Spleen (tissue), 11 donors: Measurements from ENCODE around the gene TWIST1. TPM values are rescaled to one million over a fixed set of nuclear protein-coding genes. Genes with fewer than 3 reads are reported as not detected.

ENCODE experiments used
- DNase-seq: peaks from one replicate; pipeline ENCODE4 v3.0.0-alpha.2; 2020
- H3K27ac ChIP-seq, 8 donors: fragments of 200-600 bp; sonication (generic) in 7 of 8; 1 replicate in 4 of 8; 2 replicates in 4 of 8; pipeline versions ENCODE4 v1.5.0 to v1.8.0; 2016 to 2021; ENCODE audit warnings: inconsistent platforms in 4 of 8, mild to moderate bottlenecking in 4 of 8, moderate library complexity in 1 of 8
- H3K27me3 ChIP-seq, 7 donors: fragments of 200-600 bp; sonication (generic) in 6 of 7; replicated peaks in 1 of 7; 1 replicate in 4 of 7; 2 replicates in 3 of 7; pipeline versions ENCODE4 v1.5.0 to v1.8.0; 2016 to 2021; ENCODE audit warnings: inconsistent platforms in 3 of 7, mild to moderate bottlenecking in 1 of 7
- H3K36me3 ChIP-seq, 6 donors: fragments of 200-600 bp; sonication (generic) in 5 of 6; 1 replicate in 4 of 6; 2 replicates in 2 of 6; pipeline versions ENCODE4 v1.5.0 to v1.8.0; 2016 to 2021; ENCODE audit warnings: inconsistent platforms in 2 of 6
- H3K4me1 ChIP-seq, 6 donors: fragments of 200-600 bp; sonication (generic) in 5 of 6; 1 replicate in 3 of 6; 2 replicates in 3 of 6; pipeline versions ENCODE4 v1.5.0 to v1.8.0; 2016 to 2021; ENCODE audit warnings: inconsistent platforms in 3 of 6
- H3K4me3 ChIP-seq, 8 donors: fragments of 200-600 bp; sonication (generic) in 7 of 8; 1 replicate in 4 of 8; 2 replicates in 4 of 8; pipeline versions ENCODE4 v1.5.0 to v1.8.0; 2016 to 2021; ENCODE audit warnings: inconsistent platforms in 4 of 8, mild to moderate bottlenecking in 4 of 8, moderate library complexity in 2 of 8
- H3K9me3 ChIP-seq, 8 donors: fragments of 200-600 bp; sonication (generic) in 7 of 8; 1 replicate in 4 of 8; 2 replicates in 4 of 8; pipeline versions ENCODE4 v1.5.0 to v1.8.0; 2016 to 2021; ENCODE audit warnings: inconsistent platforms in 4 of 8
- POLR2A ChIP-seq, 3 donors: fragments of 450-650 bp; IDR thresholded peaks; one replicate each; pipeline ENCODE4 v1.5.1; 2017; ENCODE audit warnings: antibody characterized with exemption in 3 of 3, mild to moderate bottlenecking in 1 of 3
- POLR2AphosphoS5 ChIP-seq, 3 donors: sonication (generic); formaldehyde crosslinking; IDR thresholded peaks; one replicate each; pipeline ENCODE4 v1.5.1; 2017; ENCODE audit warnings: antibody characterized with exemption in 3 of 3
- WGBS, 5 donors: extraction: QIAGEN DNeasy Blood & Tissue Kit in 3 of 5; methylation state at CpG; one replicate each; pipeline versions ENCODE4 v1.1.5 to v1.1.7; 2013 to 2018; 5-methylcytosine and 5-hydroxymethylcytosine counted together
- intact Hi-C: fragments of 100-400 bp; cut with DNase I; formaldehyde crosslinking; loops from one replicate; pipeline ENCODE4 v1.15.0; 2023; ENCODE audit warnings: low total_unique reads
- polyA plus RNA-seq, 3 donors: library from polyadenylated mRNA; stranded (reverse); fragments of 200-250 nt; gene quantifications; one replicate each; pipeline ENCODE4 v1.2.1, GENCODE V29; 2013
- total RNA-seq, 7 donors: library from RNA; depleted of rRNA in 3 of 7; stranded (reverse); fragments of >200 nt in 3 of 7; fragmentation: NEBNext Ultra II Directional in 4 of 7; extraction: Animal tissue kit (Norgen Biotek cat#: 25700) in 4 of 7; gene quantifications; one replicate each; pipeline versions ENCODE4 v1.1.0 to v1.2.1, GENCODE V29; 2016 to 2021
- TF ChIP-seq, protein P1 (sequence below), 11 experiments: fragments of 200-600 bp in 7 of 11; fragments of 450-650 bp in 4 of 11; sonication (generic) in 4 of 11; IDR thresholded peaks in 8 of 11; conservative IDR thresholded peaks in 3 of 11; 1 replicate in 7 of 11; 2 replicates in 4 of 11; pipeline versions ENCODE4 v1.4.0 to v1.8.0; 2016 to 2021; ENCODE audit warnings: antibody characterized with exemption in 11 of 11, inconsistent platforms in 4 of 11, mild to moderate bottlenecking in 1 of 11
- donor health status: healthy with polysubstance abuse.
- donor health status: DM: no; HTN: no; CAD: no; lungs with moderate emphysema.
- donor health status: DM: no; HTN: no; CAD: no.
- donor health status: Bipolar disorder and iron deficiency.
- donor health status: healthy.
- donor health status: DM: no; HTN: no; CAD: no.
- donor health status: DM: yes; HTN: yes; CAD: no.

The TWIST1 gene
- total and polyA plus RNA-seq, 10 donors: 0.33 TPM; not detected in 9

DNA sequence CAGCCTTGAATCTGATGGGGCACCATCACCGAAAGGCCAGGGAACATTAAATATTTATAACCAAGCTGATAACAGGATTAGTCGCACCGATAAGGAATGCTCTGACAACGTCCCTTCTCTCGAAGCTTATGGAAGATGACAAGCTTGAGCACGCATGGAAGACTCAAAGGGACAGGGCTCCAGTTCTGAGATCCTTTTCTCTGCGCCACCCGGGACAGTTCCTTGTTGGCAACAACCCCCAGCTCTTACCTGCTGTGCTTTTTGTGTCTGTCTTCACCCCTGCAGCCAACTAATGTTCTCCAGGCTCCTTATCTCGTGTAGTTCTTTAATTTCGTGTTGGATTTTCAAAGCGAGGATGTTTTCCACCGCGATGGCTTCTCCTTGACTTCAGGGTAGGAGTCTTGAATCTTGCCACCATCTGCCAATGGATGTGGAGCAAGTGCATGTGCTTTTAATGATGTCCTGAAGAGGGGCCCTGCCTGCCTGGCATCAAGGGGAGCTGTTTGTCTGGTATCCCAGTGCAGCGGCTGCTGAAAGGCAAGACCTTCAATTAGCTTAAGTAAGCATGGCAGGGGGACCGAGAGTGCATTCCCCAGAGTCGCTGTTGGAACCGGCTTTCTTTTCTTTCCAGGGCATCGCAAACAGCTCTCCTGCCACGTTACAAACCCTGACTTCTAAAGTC lies 28.1 kb upstream of the TWIST1 start:
- peaks cover 0 to 7% (median 0%) of the 10 kb centered on the region in 6 donors for H3K4me1 ChIP-seq
- H3K27me3 ChIP-seq: peaks cover 5 to 72% (median 47%) of the 10 kb centered on the region in 7 donors
- 6 to 10% (median 8%) methylated on average over 18 to 19 of the region's 19 CpGs for WGBS, 5 donors
- intact Hi-C loops: no loop called here
- no peak overlapping the region for H3K27ac ChIP-seq
- peaks cover 0 to 3% (median 0%) of the 10 kb centered on the region in 8 donors for H3K9me3 ChIP-seq
- no peaks in the 10 kb centered on the region for H3K36me3 ChIP-seq
- no peak for TF ChIP-seq POLR2A (IDR thresholded peaks at IDR 0.05)
- TF ChIP-seq POLR2AphosphoS5 (IDR thresholded peaks at IDR 0.05): no peak
- TF ChIP-seq, protein P1, sequence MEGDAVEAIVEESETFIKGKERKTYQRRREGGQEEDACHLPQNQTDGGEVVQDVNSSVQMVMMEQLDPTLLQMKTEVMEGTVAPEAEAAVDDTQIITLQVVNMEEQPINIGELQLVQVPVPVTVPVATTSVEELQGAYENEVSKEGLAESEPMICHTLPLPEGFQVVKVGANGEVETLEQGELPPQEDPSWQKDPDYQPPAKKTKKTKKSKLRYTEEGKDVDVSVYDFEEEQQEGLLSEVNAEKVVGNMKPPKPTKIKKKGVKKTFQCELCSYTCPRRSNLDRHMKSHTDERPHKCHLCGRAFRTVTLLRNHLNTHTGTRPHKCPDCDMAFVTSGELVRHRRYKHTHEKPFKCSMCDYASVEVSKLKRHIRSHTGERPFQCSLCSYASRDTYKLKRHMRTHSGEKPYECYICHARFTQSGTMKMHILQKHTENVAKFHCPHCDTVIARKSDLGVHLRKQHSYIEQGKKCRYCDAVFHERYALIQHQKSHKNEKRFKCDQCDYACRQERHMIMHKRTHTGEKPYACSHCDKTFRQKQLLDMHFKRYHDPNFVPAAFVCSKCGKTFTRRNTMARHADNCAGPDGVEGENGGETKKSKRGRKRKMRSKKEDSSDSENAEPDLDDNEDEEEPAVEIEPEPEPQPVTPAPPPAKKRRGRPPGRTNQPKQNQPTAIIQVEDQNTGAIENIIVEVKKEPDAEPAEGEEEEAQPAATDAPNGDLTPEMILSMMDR (IDR thresholded peaks at IDR 0.05 in 8 of 11, conservative IDR thresholded peaks at IDR 0.05 in 3 of 11): no peak
- H3K4me3 ChIP-seq: peak overlapping the region in 1 of 8 donors; percentile 46
- DNase-seq: no peak

DNA sequence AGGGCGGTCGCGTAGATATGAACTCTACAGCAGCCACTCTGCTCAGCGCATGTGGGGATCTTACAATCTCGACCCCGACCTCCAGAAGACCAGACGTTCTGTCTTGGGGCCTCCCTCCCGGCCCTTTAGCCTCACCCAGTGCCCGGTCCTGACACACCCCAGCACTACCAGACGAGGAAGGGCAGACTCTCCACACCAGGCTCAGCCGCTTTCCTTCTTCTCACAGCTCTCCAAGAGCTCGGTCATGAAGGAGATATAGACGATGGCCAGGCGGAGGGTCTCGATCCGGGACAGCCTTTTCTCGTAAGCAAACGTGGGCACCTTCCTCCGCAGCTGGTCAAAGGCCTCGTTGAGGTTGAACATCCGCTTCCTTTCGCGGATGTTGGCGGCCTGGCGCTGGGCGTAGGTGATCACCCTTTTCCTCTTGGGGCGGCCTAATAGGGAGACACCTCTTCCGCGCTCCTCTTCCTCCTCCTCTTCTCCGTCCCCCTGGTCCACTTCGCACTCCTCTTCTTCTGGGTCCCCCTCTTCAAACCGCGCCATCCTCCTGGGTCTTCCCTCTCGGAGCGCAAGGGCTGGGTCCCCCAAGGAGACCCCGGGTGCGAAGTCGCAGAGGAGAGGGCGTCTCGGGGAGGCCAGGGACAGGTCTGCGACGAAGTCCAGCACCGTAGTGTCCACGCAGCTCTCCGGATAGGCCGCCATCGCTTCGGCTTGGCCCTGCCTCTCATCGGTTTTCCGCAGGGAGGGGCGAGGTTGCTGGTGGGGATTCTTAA lies 27.4 kb upstream of the TWIST1 start, which contains the start of gene FERD3L:
TSS of gene FERD3L (minus strand) at position 761 of the 773 bp plus-strand sequence. CDS start at position 702, 59 bp downstream.
- Histone ChIP-seq H3K36me3 (no peaks in the 10 kb centered on the region), H3K27me3 (peaks cover 5 to 72% (median 47%) of the 10 kb centered on the region in 7 donors), H3K4me1 (peaks cover 0 to 7% (median 0%) of the 10 kb centered on the region in 6 donors), H3K9me3 (peaks cover 0 to 3% (median 0%) of the 10 kb centered on the region in 8 donors), H3K27ac (no peak within 1 kb of the TSS), H3K4me3 (peak within 1 kb of the TSS in 2 of 8 donors; percentile 20 to 46)
- WGBS, 5 donors: 5 to 12% (median 7%) methylated on average over 39 to 51 of the region's 51 CpGs
- TF ChIP-seq, protein P1 (IDR thresholded peaks at IDR 0.05 in 8 of 11, conservative IDR thresholded peaks at IDR 0.05 in 3 of 11): no peak
- TF ChIP-seq POLR2AphosphoS5 (IDR thresholded peaks at IDR 0.05): no peak
- no peak for TF ChIP-seq POLR2A (IDR thresholded peaks at IDR 0.05)
- DNase-seq: peak; percentile 68
- intact Hi-C loops: no loop called here

DNA sequence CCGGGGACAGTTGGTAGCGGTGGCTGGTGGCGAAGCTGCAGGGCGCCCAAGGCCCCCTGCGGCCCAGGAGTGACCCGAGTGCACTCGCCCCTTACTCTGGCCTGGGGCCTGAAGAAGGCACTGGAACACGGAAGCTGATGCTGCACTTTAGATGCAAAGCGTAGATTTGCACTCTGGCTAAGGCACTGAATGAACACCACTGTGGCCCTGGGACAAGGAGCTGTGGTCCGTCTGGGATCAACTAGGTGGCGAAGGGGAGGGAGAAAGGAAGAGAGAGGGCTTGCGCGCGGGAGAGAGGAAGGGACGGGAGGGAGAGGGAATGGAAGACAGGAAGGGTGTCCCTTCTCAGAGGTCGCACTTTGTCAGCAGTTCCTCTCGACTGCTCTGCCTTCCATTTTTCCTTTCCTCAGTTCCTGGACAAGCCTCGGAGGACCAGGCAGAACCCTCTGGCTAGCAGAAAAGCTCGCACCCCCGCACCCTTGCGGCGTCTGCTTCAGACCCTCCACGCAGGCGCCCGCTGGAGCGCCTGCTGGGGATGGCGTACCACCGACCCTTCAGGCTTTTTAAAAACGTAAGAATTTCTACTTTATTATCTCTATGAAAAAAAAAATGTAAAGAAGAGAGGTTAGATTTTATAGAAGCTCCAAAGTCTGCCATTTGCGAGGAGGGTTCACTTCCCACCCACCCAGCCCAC lies 26.6 kb upstream of the TWIST1 start:
- peak; percentile 41 for DNase-seq
- peaks cover 0 to 3% (median 0%) of the 10 kb centered on the region in 8 donors for H3K9me3 ChIP-seq
- H3K4me1 ChIP-seq: peaks cover 0 to 7% (median 0%) of the 10 kb centered on the region in 6 donors
- H3K27ac ChIP-seq: no peak overlapping the region
- TF ChIP-seq, protein P1 (IDR thresholded peaks at IDR 0.05 in 8 of 11, conservative IDR thresholded peaks at IDR 0.05 in 3 of 11): no peak
- H3K4me3 ChIP-seq: peak overlapping the region in 2 of 8 donors; percentile 20 to 46
- no peaks in the 10 kb centered on the region for H3K36me3 ChIP-seq
- H3K27me3 ChIP-seq: peaks cover 5 to 72% (median 47%) of the 10 kb centered on the region in 7 donors
- intact Hi-C loops: no loop called here
- WGBS, 5 donors: 4 to 9% (median 5%) methylated on average over 28 to 30 of the region's 30 CpGs
